ENCODE results near the gene FRAT1. TPM values are rescaled to one million over a fixed set of nuclear protein-coding genes. Genes with fewer than 3 reads are reported as not detected.

Gene FRAT1
- total and polyA plus RNA-seq, 2 of the 8 experiments (the other 6 are each of a cell fraction or from before 2014, with no cell fraction given): 1.9 to 5.2 TPM

- TF ChIP-seq NRF1 (IDR thresholded peaks at IDR 0.05; ENCODE audit: low read depth, low read length): no peak
Observed at GRCh38 chr10:97328646-97329453, 9.8 kb downstream of the FRAT1 start (continued).

Data from H1 (cell line).